Upper lobe of left lung (tissue), 6 donors: ENCODE results near the gene USP1. TPM values are rescaled to one million over a fixed set of nuclear protein-coding genes. Genes with fewer than 3 reads are reported as not detected.

ENCODE experiments used
- ATAC-seq, 2 donors: fragments of 200-7000 bp; cut with Tn5 transposase; one replicate each; pipeline ENCODE4 v1.9.1; 2022; ENCODE audit warnings: mild to moderate bottlenecking in 2 of 2, moderate library complexity in 2 of 2; ENCODE audit not compliant: low FRiP score in 2 of 2
- DNase-seq, 2 donors: peaks; one replicate each; pipeline ENCODE4 v3.0.0-alpha.2; 2019 to 2020
- H3K27ac ChIP-seq, 4 donors: fragments of 200-600 bp; sonication (generic); one replicate each; pipeline ENCODE4 v1.5.1; 2016 to 2019
- H3K27me3 ChIP-seq, 4 donors: fragments of 200-600 bp; sonication (generic); one replicate each; pipeline ENCODE4 v1.5.1; 2017 to 2019
- H3K36me3 ChIP-seq, 4 donors: fragments of 200-600 bp; sonication (generic); one replicate each; pipeline ENCODE4 v1.5.1; 2016 to 2019
- H3K4me1 ChIP-seq, 4 donors: fragments of 200-600 bp; sonication (generic); one replicate each; pipeline ENCODE4 v1.5.1; 2018 to 2019
- H3K4me3 ChIP-seq, 4 donors: fragments of 200-600 bp; sonication (generic); one replicate each; pipeline ENCODE4 v1.5.1; 2017 to 2019; ENCODE audit warnings: mild to moderate bottlenecking in 2 of 4, moderate library complexity in 1 of 4
- H3K9me3 ChIP-seq, 4 donors: fragments of 200-600 bp; sonication (generic); one replicate each; pipeline ENCODE4 v1.5.1; 2018 to 2019
- CTCF ChIP-seq, 6 experiments: fragments of 450-650 bp in 4 of 6; fragments of 200-600 bp in 2 of 6; sonication (generic) in 2 of 6; IDR thresholded peaks; one replicate each; pipeline ENCODE4 v1.5.1; 2016 to 2019; ENCODE audit warnings: antibody characterized with exemption in 6 of 6
- EP300 ChIP-seq, 4 donors: sonication (generic); formaldehyde crosslinking; IDR thresholded peaks; one replicate each; pipeline ENCODE4 v1.5.1; 2017; ENCODE audit warnings: antibody characterized with exemption in 4 of 4, control low read depth in 2 of 4
- POLR2A ChIP-seq, 4 donors: fragments of 450-650 bp; IDR thresholded peaks; one replicate each; pipeline ENCODE4 v1.5.1; 2016 to 2017; ENCODE audit warnings: antibody characterized with exemption in 4 of 4, mild to moderate bottlenecking in 2 of 4
- POLR2AphosphoS5 ChIP-seq, 2 donors: sonication (generic); formaldehyde crosslinking; IDR thresholded peaks; one replicate each; pipeline ENCODE4 v1.5.1; 2017; ENCODE audit warnings: antibody characterized with exemption in 2 of 2
- WGBS, 2 donors: methylation state at CpG; one replicate each; pipeline ENCODE4 v1.1.5; 2017 to 2018; 5-methylcytosine and 5-hydroxymethylcytosine counted together
- total RNA-seq, 6 donors: library from RNA; depleted of rRNA in 4 of 6; stranded (reverse); fragments of >200 nt in 4 of 6; gene quantifications; one replicate each; pipeline versions ENCODE4 v1.1.0 to v1.2.1, GENCODE V29; 2016 to 2021
- donor health status: DM: no; HTN: no; CAD: no; lungs with moderate emphysema.
- donor health status: DM: no; HTN: yes; CAD: no; lungs with severe emphysema.

USP1 gene
- total RNA-seq, 6 donors from 2014 or later, result 9.8 to 36.2 (median 20.0) TPM

- WGBS, 2 donors, result 0 to 1% methylated on average over 14 to 66 of the region's 68 CpGs
- TF ChIP-seq EP300 (IDR thresholded peaks at IDR 0.05) (no peak), POLR2AphosphoS5 (IDR thresholded peaks at IDR 0.05) (no peak), CTCF (IDR thresholded peaks at IDR 0.05) (no peak), POLR2A (IDR thresholded peaks at IDR 0.05) (no peak)
- H3K4me3 ChIP-seq, result peak overlapping the region; percentile 70 to 98 (median 92)
- H3K4me1 ChIP-seq, result peaks cover 25 to 37% (median 29%) of the 10 kb centered on the region in 4 donors
- H3K27ac ChIP-seq, result peak overlapping the region; percentile 98 to 100 (median 98)
- H3K36me3 ChIP-seq, result peaks cover 0 to 9% (median 3%) of the 10 kb centered on the region in 4 donors
- no peak for DNase-seq
- no peaks in the 10 kb centered on the region for H3K27me3 ChIP-seq
- H3K9me3 ChIP-seq, result no peaks in the 10 kb centered on the region
- ATAC-seq, result peak in 1 of 2 donors; percentile 3
Measured at GRCh38 chr1:62437273-62437940, 558 bp downstream of the USP1 start.

- peak overlapping the region in 2 of 4 donors; percentile 98 to 100 for H3K27ac ChIP-seq
- peak overlapping the region; percentile 70 to 98 (median 92) for H3K4me3 ChIP-seq
- 2% methylated on average over 7 of the region's 7 CpGs for WGBS, 2 donors
- no peaks in the 10 kb centered on the region for H3K27me3 ChIP-seq
- H3K4me1 ChIP-seq, result peaks cover 25 to 37% (median 29%) of the 10 kb centered on the region in 4 donors
- DNase-seq, result no peak
- TF ChIP-seq POLR2A (IDR thresholded peaks at IDR 0.05) (no peak), EP300 (IDR thresholded peaks at IDR 0.05) (no peak), POLR2AphosphoS5 (IDR thresholded peaks at IDR 0.05) (no peak), CTCF (IDR thresholded peaks at IDR 0.05) (no peak)
- no peaks in the 10 kb centered on the region for H3K9me3 ChIP-seq
- peaks cover 0 to 13% (median 4%) of the 10 kb centered on the region in 4 donors for H3K36me3 ChIP-seq
- no peak for ATAC-seq
Measured at GRCh38 chr1:62438163-62438562, 1.3 kb downstream of the USP1 start.

GRCh38 chr1:62439652-62440371 lies 3.0 kb downstream of the USP1 start:
- DNase-seq (no peak), ATAC-seq (no peak)
- TF ChIP-seq POLR2AphosphoS5 (IDR thresholded peaks at IDR 0.05) (no peak), POLR2A (IDR thresholded peaks at IDR 0.05) (no peak), EP300 (IDR thresholded peaks at IDR 0.05) (no peak), CTCF (IDR thresholded peaks at IDR 0.05) (no peak)
- no peak overlapping the region for H3K4me3 ChIP-seq
- no peaks in the 10 kb centered on the region for H3K27me3 ChIP-seq
- peaks cover 25 to 37% (median 29%) of the 10 kb centered on the region in 4 donors for H3K4me1 ChIP-seq
- H3K27ac ChIP-seq, result no peak overlapping the region
- peaks cover 0 to 29% (median 5%) of the 10 kb centered on the region in 4 donors for H3K36me3 ChIP-seq
- WGBS, 2 donors, result 68 to 76% methylated on average over 4 of the region's 4 CpGs
- H3K9me3 ChIP-seq, result no peaks in the 10 kb centered on the region

GRCh38 chr1:62444701-62445100 lies 7.9 kb downstream of the USP1 start:
- Histone ChIP-seq H3K27me3 (no peaks in the 10 kb centered on the region), H3K27ac (no peak overlapping the region), H3K4me3 (no peak overlapping the region), H3K4me1 (peaks cover 3 to 11% (median 8%) of the 10 kb centered on the region in 4 donors), H3K36me3 (peaks cover 19 to 78% (median 31%) of the 10 kb centered on the region in 4 donors), H3K9me3 (no peaks in the 10 kb centered on the region)
- WGBS, 2 donors, result 72 to 82% methylated on average over 1 of the region's 1 CpG
- no peak for DNase-seq
- ATAC-seq, result no peak
- TF ChIP-seq CTCF (IDR thresholded peaks at IDR 0.05) (no peak), POLR2AphosphoS5 (IDR thresholded peaks at IDR 0.05) (no peak), EP300 (IDR thresholded peaks at IDR 0.05) (no peak), POLR2A (IDR thresholded peaks at IDR 0.05) (no peak)
